HepG2 (cell line): ENCODE measurements around the gene OPN3. TPM values are rescaled to one million over a fixed set of nuclear protein-coding genes. Genes with fewer than 3 reads are reported as not detected.

Experiments used
- ELF3 ChIP-seq: IDR thresholded peaks from 2 replicates; pipeline ENCODE4 v1.6.1; 2016; ENCODE audit warnings: missing genetic modification reagents, missing compliant biosample characterization
- FOXK2 ChIP-seq: fragments of 450-650 bp; IDR thresholded peaks from 2 replicates; pipeline ENCODE4 v1.6.1; 2016
- FOXP4 ChIP-seq: sonication (generic); formaldehyde crosslinking; IDR thresholded peaks from 2 replicates; pipeline ENCODE4 v1.4.0; 2020; ENCODE audit warnings: missing genetic modification reagents
- GATAD2A ChIP-seq: IDR thresholded peaks from 2 replicates; pipeline ENCODE4 v1.6.1; 2016
- HNF1B ChIP-seq: sonication (generic); formaldehyde crosslinking; IDR thresholded peaks from 2 replicates; pipeline ENCODE4 v1.5.1; 2020; ENCODE audit warnings: mild to moderate bottlenecking, moderate library complexity, missing genetic modification reagents
- JUND ChIP-seq: sonication (generic); formaldehyde crosslinking; IDR thresholded peaks from 2 replicates; pipeline ENCODE4 v1.8.0; 2022; ENCODE audit warnings: mild to moderate bottlenecking, missing genetic modification reagents
- PAXIP1 ChIP-seq: sonication (generic); formaldehyde crosslinking; conservative IDR thresholded peaks from 2 replicates; pipeline ENCODE4 v1.4.0; 2020; ENCODE audit warnings: mild to moderate bottlenecking, missing genetic modification reagents, moderate library complexity
- POGZ ChIP-seq: sonication (generic); formaldehyde crosslinking; IDR thresholded peaks from 2 replicates; pipeline ENCODE4 v1.4.0; 2020; ENCODE audit warnings: mild to moderate bottlenecking, missing genetic modification reagents
- TRAFD1 ChIP-seq: sonication (generic); formaldehyde crosslinking; IDR thresholded peaks from 2 replicates; pipeline ENCODE4 v1.5.1; 2020; ENCODE audit warnings: missing genetic modification reagents, mild to moderate bottlenecking, borderline replicate concordance
- ZGPAT ChIP-seq: IDR thresholded peaks from 2 replicates; pipeline ENCODE4 v1.6.1; 2016; ENCODE audit warnings: mild to moderate bottlenecking
- ZNF180 ChIP-seq: sonication (generic); formaldehyde crosslinking; IDR thresholded peaks from 2 replicates; pipeline ENCODE4 v1.4.0; 2020; ENCODE audit warnings: low read depth, missing genetic modification reagents, borderline replicate concordance
- ZNF326 ChIP-seq: sonication (generic); formaldehyde crosslinking; IDR thresholded peaks from 2 replicates; pipeline ENCODE4 v1.4.0; 2020; ENCODE audit warnings: missing genetic modification reagents, borderline replicate concordance
- ZNF451 ChIP-seq: sonication (generic); formaldehyde crosslinking; IDR thresholded peaks from 2 replicates; pipeline ENCODE4 v1.5.0; 2020; ENCODE audit warnings: mild to moderate bottlenecking, missing genetic modification reagents
- ZNF766 ChIP-seq: sonication (generic); formaldehyde crosslinking; IDR thresholded peaks from 2 replicates; pipeline ENCODE4 v1.5.0; 2020; ENCODE audit warnings: missing genetic modification reagents, borderline replicate concordance
- ZNF780A ChIP-seq: sonication (generic); formaldehyde crosslinking; IDR thresholded peaks from 2 replicates; pipeline ENCODE4 v1.8.0; 2022; ENCODE audit warnings: mild to moderate bottlenecking, missing genetic modification reagents, moderate library complexity
- polyA plus RNA-seq, 8 experiments: library from polyadenylated mRNA; depleted of rRNA in 3 of 8; stranded (reverse) in 7 of 8; unstranded in 1 of 8; fragments of >200 nt; fragmentation: Illumina TruSeq in 4 of 8; extraction: Trizol in 4 of 8; gene quantifications; 2 replicates each; pipeline versions ENCODE4 v1.2.1 to v1.2.3, GENCODE V29; 2011 to 2016; ENCODE audit warnings: low read depth in 4 of 8, missing spikeins in 1 of 8, mixed read lengths in 1 of 8; ENCODE audit not compliant: insufficient read depth in 1 of 8
- total RNA-seq, 5 experiments: library from RNA; depleted of rRNA; stranded (reverse); fragments of >200 nt; fragmentation: Illumina TruSeq; extraction: Trizol; gene quantifications; 2 replicates each; pipeline ENCODE4 v1.2.3, GENCODE V29; 2016; ENCODE audit warnings: low read depth in 1 of 5

The OPN3 gene
- total and polyA plus RNA-seq, 2 of the 13 experiments (the other 11 are each of a cell fraction or from before 2014, with no cell fraction given) = 17.4 to 23.0 TPM

- 0 out of 2 replicates have a peak, but pooled peaks have one; percentile 36 for TF ChIP-seq PAXIP1 (CRISPR knock-in tag)
- peak; percentile 16; the same call in 1 of the 2 replicates for TF ChIP-seq ELF3
- TF ChIP-seq POGZ (CRISPR knock-in tag) = no peak
- TF ChIP-seq ZNF766 (CRISPR knock-in tag) = no peak
- peak; percentile 84 for TF ChIP-seq HNF1B
- no peak for TF ChIP-seq FOXK2
- no peak for TF ChIP-seq ZNF780A (CRISPR knock-in tag)
- no peak for TF ChIP-seq TRAFD1 (CRISPR knock-in tag)
- peak; percentile 63 for TF ChIP-seq GATAD2A (CRISPR knock-in tag)
- no peak for TF ChIP-seq JUND (CRISPR knock-in tag)
- no peak for TF ChIP-seq FOXP4 (CRISPR knock-in tag)
- no peak for TF ChIP-seq ZNF326 (CRISPR knock-in tag)
- no peak for TF ChIP-seq ZNF451
- 0 out of 2 replicates have a peak, but pooled peaks have one; percentile 44 for TF ChIP-seq ZGPAT (CRISPR knock-in tag)
- TF ChIP-seq ZNF180 (CRISPR knock-in tag) = no peak
Measured at GRCh38 chr1:241615043-241615974, 24.9 kb downstream of the OPN3 start (continued).
